Medulla oblongata (tissue), 1 donor: Measurements from ENCODE around the gene URM1.
A peak's percentile ranks its signal among the peaks of the same experiment; 100 is the strongest.

ENCODE experiments used
- DNase-seq: peaks from one replicate; pipeline ENCODE4 v3.0.0-alpha.2; 2015; ENCODE audit errors: extremely low spot score

Gene URM1

GRCh38 chr9:128349125-128349524 is 22.0 kb upstream of the URM1 start:
- DNase-seq: no peak

- DNase-seq: no peak
Observed at GRCh38 chr9:128349772-128350171, 21.4 kb upstream of the URM1 start.

- DNase-seq: no peak
Observed at GRCh38 chr9:128355451-128355850, 15.7 kb upstream of the URM1 start.

GRCh38 chr9:128358090-128358489 is 13.1 kb upstream of the URM1 start:
- no peak for DNase-seq

- DNase-seq: no peak
Observed at GRCh38 chr9:128358861-128359260, 12.3 kb upstream of the URM1 start.

GRCh38 chr9:128360826-128361225 is 10.3 kb upstream of the URM1 start:
- no peak for DNase-seq

GRCh38 chr9:128361296-128361985 is 9.7 kb upstream of the URM1 start:
- DNase-seq: no peak

GRCh38 chr9:128361986-128362646 is 9.1 kb upstream of the URM1 start:
- peak; percentile 96 for DNase-seq

GRCh38 chr9:128362774-128363173 is 8.4 kb upstream of the URM1 start:
- no peak for DNase-seq

GRCh38 chr9:128365525-128365924 is 5.6 kb upstream of the URM1 start:
- no peak for DNase-seq

- no peak for DNase-seq
Observed at GRCh38 chr9:128369024-128369706, 2.0 kb upstream of the URM1 start.

- no peak for DNase-seq
Observed at GRCh38 chr9:128370367-128370751, 815 bp upstream of the URM1 start.

- no peak for DNase-seq
Observed at GRCh38 chr9:128371630-128372117, 500 bp downstream of the URM1 start.

- DNase-seq: peak; percentile 83
Observed at GRCh38 chr9:128372188-128372641, 1.0 kb downstream of the URM1 start.

GRCh38 chr9:128372784-128373183 is 1.6 kb downstream of the URM1 start:
- no peak for DNase-seq

- DNase-seq: peak; percentile 94
Observed at GRCh38 chr9:128374221-128374675, 3.1 kb downstream of the URM1 start.

GRCh38 chr9:128375865-128376264 is 4.7 kb downstream of the URM1 start:
- DNase-seq: no peak

- peak; percentile 81 for DNase-seq
Observed at GRCh38 chr9:128382261-128382660, 11.1 kb downstream of the URM1 start.

GRCh38 chr9:128383007-128383753 is 12.0 kb downstream of the URM1 start:
- DNase-seq: peak; percentile 74

GRCh38 chr9:128383791-128384190 is 12.6 kb downstream of the URM1 start:
- DNase-seq: peak; percentile 81

GRCh38 chr9:128384801-128385495 is 13.8 kb downstream of the URM1 start:
- no peak for DNase-seq
